Measurements from ENCODE around the gene TMEM200B. TPM values are rescaled to one million over a fixed set of nuclear protein-coding genes. Genes with fewer than 3 reads are reported as not detected.
"Not testable (repeated sequence)": the region's sequence is repeated elsewhere in the genome, so short reads cannot be mapped to it uniquely, and the experiment has no call there.

The TMEM200B gene
- polyA plus RNA-seq, 2 of the 4 experiments (the other 2 are of a cell fraction) = 0.08 to 0.37 TPM

DNA sequence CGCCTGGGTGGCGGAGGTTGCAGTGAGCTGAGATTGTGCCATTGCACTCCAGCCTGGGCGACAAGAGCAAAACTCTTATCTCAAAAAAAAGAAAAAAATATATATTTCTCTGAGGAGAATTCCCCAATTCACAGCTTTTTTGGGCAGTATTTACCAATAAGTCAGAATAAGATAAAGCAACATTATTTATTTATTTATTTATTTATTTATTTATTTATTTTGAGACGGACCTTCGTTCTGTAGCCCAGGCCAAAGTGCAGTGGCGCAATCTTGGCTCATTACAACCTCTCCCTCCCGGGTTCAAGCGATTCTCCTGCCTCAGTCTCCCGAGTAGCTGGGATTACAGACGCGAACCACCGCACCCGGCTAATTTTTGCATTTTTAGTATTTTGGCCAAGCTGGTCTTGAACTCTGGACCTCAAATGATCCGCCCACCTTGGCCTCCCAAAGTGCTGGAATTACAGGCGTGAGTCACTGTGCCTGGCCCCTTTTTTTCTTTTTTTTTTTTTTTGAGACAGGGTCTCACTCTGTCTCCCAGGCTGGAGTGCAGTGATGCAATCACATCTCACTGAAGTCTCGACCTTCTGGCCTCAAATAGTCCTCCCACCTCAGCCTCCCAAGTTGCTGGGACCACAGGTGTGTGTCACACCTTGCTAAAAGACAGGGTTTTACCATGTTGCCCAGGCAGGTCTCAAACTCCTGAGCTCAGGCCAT lies 43.6 kb downstream of the TMEM200B start:
- DNase-seq (ENCODE audit: low read depth in 1 of 2, low spot score in 1 of 2); ATAC-seq; FAIRE-seq; H3K4me2 ChIP-seq; H3K4me3 ChIP-seq; H3K4me1 ChIP-seq; POLR2A ChIA-PET; H3K9me3 ChIP-seq; H3K27ac ChIP-seq: not testable (repeated sequence)
- TF ChIP-seq ZC3H11A (IDR thresholded peaks at IDR 0.05) = peak; percentile 40
- WGBS (ENCODE audit: missing lambda C conversion rate) = 88% methylated on average over 16 of the region's 16 CpGs
- CTCF ChIA-PET = interaction anchor here (0.9 to 1.1 kb wide), 2 partner anchors 15 to 42 kb away, joined by 3 read pairs; no protein-coding TSS in a partner anchor

DNA sequence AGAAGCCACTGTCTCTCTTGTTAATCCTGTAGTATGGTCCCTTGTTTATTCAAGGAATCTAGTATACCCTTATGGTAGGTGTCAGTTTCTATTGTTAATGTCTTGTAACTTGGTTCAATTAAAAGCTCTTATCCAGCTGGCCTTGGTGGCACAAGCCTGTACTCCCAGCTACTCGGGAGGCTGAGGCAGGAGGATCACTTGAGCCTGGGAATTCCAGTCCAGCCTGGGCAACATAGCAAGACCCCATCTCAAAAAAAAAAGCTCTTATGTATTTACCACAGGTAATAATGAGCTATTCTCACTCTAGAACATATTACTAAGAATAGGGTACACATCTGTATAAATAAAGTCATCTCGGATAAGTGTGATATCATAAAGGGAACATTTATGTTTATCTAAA lies 46.5 kb downstream of the TMEM200B start:
- H3K27ac ChIP-seq = no peak overlapping the region
- H3K4me1 ChIP-seq = no peaks in the 10 kb centered on the region
- no peak for DNase-seq (ENCODE audit: low read depth in 1 of 2, low spot score in 1 of 2)
- ChIA-PET CTCF (no interaction called here), POLR2A (no interaction called here)
- H3K4me2 ChIP-seq = no peak overlapping the region
- no peak overlapping the region for H3K4me3 ChIP-seq
- no peak for FAIRE-seq
- TF ChIP-seq FOXS1 (CRISPR knock-in tag; IDR thresholded peaks at IDR 0.05) = no peak
- TF ChIP-seq CHD2 (IDR thresholded peaks at IDR 0.05; ENCODE audit: low read length, partially characterized antibody) = no peak
- TF ChIP-seq RFX5 (IDR thresholded peaks at IDR 0.05) = no peak
- TF ChIP-seq HEYL (CRISPR knock-in tag; IDR thresholded peaks at IDR 0.05) = no peak
- no peak for TF ChIP-seq ESRRA (IDR thresholded peaks at IDR 0.05; ENCODE audit: borderline replicate concordance, low read length)
- TF ChIP-seq CBX8 (IDR thresholded peaks at IDR 0.05) = no peak
- no peak for TF ChIP-seq TFCP2L1 (CRISPR knock-in tag; IDR thresholded peaks at IDR 0.05)
- TF ChIP-seq, protein P1, sequence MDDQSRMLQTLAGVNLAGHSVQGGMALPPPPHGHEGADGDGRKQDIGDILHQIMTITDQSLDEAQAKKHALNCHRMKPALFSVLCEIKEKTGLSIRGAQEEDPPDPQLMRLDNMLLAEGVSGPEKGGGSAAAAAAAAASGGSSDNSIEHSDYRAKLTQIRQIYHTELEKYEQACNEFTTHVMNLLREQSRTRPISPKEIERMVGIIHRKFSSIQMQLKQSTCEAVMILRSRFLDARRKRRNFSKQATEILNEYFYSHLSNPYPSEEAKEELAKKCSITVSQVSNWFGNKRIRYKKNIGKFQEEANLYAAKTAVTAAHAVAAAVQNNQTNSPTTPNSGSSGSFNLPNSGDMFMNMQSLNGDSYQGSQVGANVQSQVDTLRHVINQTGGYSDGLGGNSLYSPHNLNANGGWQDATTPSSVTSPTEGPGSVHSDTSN (IDR thresholded peaks at IDR 0.05) = no peak
- TF ChIP-seq, protein P2, sequence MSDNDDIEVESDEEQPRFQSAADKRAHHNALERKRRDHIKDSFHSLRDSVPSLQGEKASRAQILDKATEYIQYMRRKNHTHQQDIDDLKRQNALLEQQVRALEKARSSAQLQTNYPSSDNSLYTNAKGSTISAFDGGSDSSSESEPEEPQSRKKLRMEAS (IDR thresholded peaks at IDR 0.05) = no peak
- no peak for TF ChIP-seq KDM5A (IDR thresholded peaks at IDR 0.05)
- no peak for TF ChIP-seq HOXA7 (CRISPR knock-in tag; IDR thresholded peaks at IDR 0.05)
- TF ChIP-seq, protein P3, sequence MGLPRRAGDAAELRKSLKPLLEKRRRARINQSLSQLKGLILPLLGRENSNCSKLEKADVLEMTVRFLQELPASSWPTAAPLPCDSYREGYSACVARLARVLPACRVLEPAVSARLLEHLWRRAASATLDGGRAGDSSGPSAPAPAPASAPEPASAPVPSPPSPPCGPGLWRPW (IDR thresholded peaks at IDR 0.05) = no peak
- TF ChIP-seq MAFK (IDR thresholded peaks at IDR 0.05; ENCODE audit: partially characterized antibody) = no peak
- WGBS (ENCODE audit: missing lambda C conversion rate) = 83% methylated on average over 2 of the region's 2 CpGs
- ATAC-seq = no peak
- H3K9me3 ChIP-seq = no peaks in the 10 kb centered on the region

Small RNA genes lying within 50 kb of the gene (small RNA-seq; reads per million reads assigned to genes)
- gene RF02271 = 0 reads per million in 6 experiments

Other genes starting within 250 kb of the TMEM200B start
- gene EPB41, start 209.3 kb downstream of the TMEM200B start, polyA plus RNA-seq (2011; rRNA removed) = 12.8 and 15.6 TPM in 2 replicates
- 4.4 to 4.9 TPM (median 4.8 TPM) in 3 replicates for gene EPB41, start 209.3 kb downstream of the TMEM200B start, polyA plus RNA-seq (2017; fragmentation: RNase III; extraction: RNeasy Plus Mini Kit Qiagen cat#74134 plus additional on column Dnase treatment)
- 43.6 and 45.6 TPM in 2 replicates for gene SRSF4, start 58.0 kb upstream of the TMEM200B start, polyA plus RNA-seq (2011; rRNA removed)
- gene SRSF4, start 58.0 kb upstream of the TMEM200B start, polyA plus RNA-seq (2017; fragmentation: RNase III; extraction: RNeasy Plus Mini Kit Qiagen cat#74134 plus additional on column Dnase treatment) = 51.4 to 64.5 TPM (median 55.9 TPM) in 3 replicates
- gene MECR, start 107.0 kb upstream of the TMEM200B start, polyA plus RNA-seq (2011; rRNA removed) = 18.0 and 21.4 TPM in 2 replicates
- 13.0 to 14.2 TPM (median 13.2 TPM) in 3 replicates for gene MECR, start 107.0 kb upstream of the TMEM200B start, polyA plus RNA-seq (2017; fragmentation: RNase III; extraction: RNeasy Plus Mini Kit Qiagen cat#74134 plus additional on column Dnase treatment)
- gene PTPRU, start 112.6 kb upstream of the TMEM200B start, polyA plus RNA-seq (2011; rRNA removed) = 5.7 and 6.1 TPM in 2 replicates
- 5.6 to 6.1 TPM (median 5.9 TPM) in 3 replicates for gene PTPRU, start 112.6 kb upstream of the TMEM200B start, polyA plus RNA-seq (2017; fragmentation: RNase III; extraction: RNeasy Plus Mini Kit Qiagen cat#74134 plus additional on column Dnase treatment)

All from A549 (cell line).